ENCODE data around the gene BACH2. TPM values are rescaled to one million over a fixed set of nuclear protein-coding genes. Genes with fewer than 3 reads are reported as not detected.
"Not testable (repeated sequence)": the region's sequence is repeated elsewhere in the genome, so short reads cannot be mapped to it uniquely, and the experiment has no call there.

The BACH2 gene
- total RNA-seq, 2 experiments from 2014 or later, result 75.1 to 77.9 TPM

GRCh38 chr6:89972025-89972381 lies 324.6 kb downstream of the BACH2 start:
- intact Hi-C loops (cut with micrococcal nuclease), result no loop called here
- no peaks in the 10 kb centered on the region for H3K27me3 Mint-ChIP-seq (ENCODE audit: low read depth)
- no peak overlapping the region for H3K4me3 Mint-ChIP-seq
- CTCF ChIA-PET, result interaction anchor here (0.6 kb wide), 2 partner anchors 188 to 492 kb away, joined by 3 to 4 read pairs; no protein-coding TSS in a partner anchor
- H3K36me3 Mint-ChIP-seq (ENCODE audit: low read depth), result peaks cover 38% of the 10 kb centered on the region
- no peaks in the 10 kb centered on the region for H3K9me3 Mint-ChIP-seq
- no peak overlapping the region for H3K27ac Mint-ChIP-seq
- no peak for DNase-seq
- H3K4me1 Mint-ChIP-seq (ENCODE audit: low read depth), result peaks cover 53% of the 10 kb centered on the region

- H3K27me3 Mint-ChIP-seq (ENCODE audit: low read depth); H3K27ac Mint-ChIP-seq; H3K9me3 Mint-ChIP-seq; DNase-seq; H3K4me3 Mint-ChIP-seq: not testable (repeated sequence)
- intact Hi-C loops (cut with micrococcal nuclease), result loop anchor here (2.0 kb wide), 2 partner anchors 31 to 107 kb away; no protein-coding TSS in a partner anchor
- Mint-ChIP-seq H3K4me1 (ENCODE audit: low read depth) (peaks cover 53% of the 10 kb centered on the region), H3K36me3 (ENCODE audit: low read depth) (peaks cover 41% of the 10 kb centered on the region)
- CTCF ChIA-PET, result interaction anchor here (0.6 to 2.0 kb wide), 4 partner anchors 15 to 492 kb away, joined by 3 to 11 read pairs (median 4); no protein-coding TSS in a partner anchor
Observed at GRCh38 chr6:89971338-89972024, 325.2 kb downstream of the BACH2 start.

GRCh38 chr6:89970609-89971337 lies 325.9 kb downstream of the BACH2 start:
- CTCF ChIA-PET, result interaction anchor here (0.6 to 2.0 kb wide), 4 partner anchors 15 to 509 kb away, joined by 3 to 11 read pairs (median 4); no protein-coding TSS in a partner anchor
- H3K36me3 Mint-ChIP-seq (ENCODE audit: low read depth), result peaks cover 39% of the 10 kb centered on the region
- H3K27me3 Mint-ChIP-seq (ENCODE audit: low read depth), result no peaks in the 10 kb centered on the region
- no peak overlapping the region for H3K4me3 Mint-ChIP-seq
- peak; percentile 36 for DNase-seq
- H3K4me1 Mint-ChIP-seq (ENCODE audit: low read depth), result peaks cover 54% of the 10 kb centered on the region
- H3K9me3 Mint-ChIP-seq, result no peaks in the 10 kb centered on the region
- H3K27ac Mint-ChIP-seq, result no peak overlapping the region
- intact Hi-C loops (cut with micrococcal nuclease), result loop anchor here (1.0 to 2.0 kb wide), 5 partner anchors 30 to 509 kb away; no protein-coding TSS in a partner anchor

DNA sequence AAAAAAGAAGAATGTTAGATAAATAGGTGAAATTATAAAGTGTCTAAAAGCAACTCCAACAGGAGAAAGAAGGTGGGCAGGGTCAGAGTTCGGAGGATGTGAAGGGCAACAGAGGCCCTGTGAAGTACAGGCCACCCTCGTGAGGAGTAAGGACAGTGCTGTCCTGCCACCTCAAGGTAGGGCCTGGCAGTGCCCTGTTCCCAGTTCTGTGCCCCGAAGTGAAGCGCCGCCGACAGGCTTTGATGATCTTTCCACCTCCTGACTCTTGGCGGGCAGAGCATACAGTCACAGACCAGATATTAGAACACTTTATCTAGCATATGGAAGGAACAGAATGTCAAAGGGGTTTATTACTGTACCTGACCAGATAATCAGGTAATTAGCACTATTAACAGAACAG lies 326.6 kb downstream of the BACH2 start:
- CTCF ChIA-PET, result interaction anchor here (0.6 to 2.0 kb wide), 3 partner anchors 29 to 509 kb away, joined by 3 to 11 read pairs (median 4); no protein-coding TSS in a partner anchor
- no peaks in the 10 kb centered on the region for H3K9me3 Mint-ChIP-seq
- no peak overlapping the region for H3K27ac Mint-ChIP-seq
- DNase-seq, result no peak
- intact Hi-C loops (cut with micrococcal nuclease), result loop anchor here (1.0 to 2.0 kb wide), 5 partner anchors 29 to 509 kb away; no protein-coding TSS in a partner anchor
- H3K27me3 Mint-ChIP-seq (ENCODE audit: low read depth), result no peaks in the 10 kb centered on the region
- H3K36me3 Mint-ChIP-seq (ENCODE audit: low read depth), result peaks cover 41% of the 10 kb centered on the region
- peaks cover 55% of the 10 kb centered on the region for H3K4me1 Mint-ChIP-seq (ENCODE audit: low read depth)
- H3K4me3 Mint-ChIP-seq, result no peak overlapping the region

GRCh38 chr6:89966913-89967312 lies 329.7 kb downstream of the BACH2 start:
- Mint-ChIP-seq H3K4me3 (no peak overlapping the region), H3K36me3 (ENCODE audit: low read depth) (peaks cover 39% of the 10 kb centered on the region), H3K27ac (peak overlapping the region; percentile 82), H3K27me3 (ENCODE audit: low read depth) (no peaks in the 10 kb centered on the region), H3K4me1 (ENCODE audit: low read depth) (peaks cover 65% of the 10 kb centered on the region), H3K9me3 (no peaks in the 10 kb centered on the region)
- DNase-seq, result no peak
- CTCF ChIA-PET, result interaction anchor here (0.7 to 2.1 kb wide), 7 partner anchors 10 to 252 kb away, joined by 3 to 11 read pairs (median 4); no protein-coding TSS in a partner anchor
- intact Hi-C loops (cut with micrococcal nuclease), result loop anchor here (1.0 kb wide), 1 partner anchor 41 kb away; no protein-coding TSS in a partner anchor

DNA sequence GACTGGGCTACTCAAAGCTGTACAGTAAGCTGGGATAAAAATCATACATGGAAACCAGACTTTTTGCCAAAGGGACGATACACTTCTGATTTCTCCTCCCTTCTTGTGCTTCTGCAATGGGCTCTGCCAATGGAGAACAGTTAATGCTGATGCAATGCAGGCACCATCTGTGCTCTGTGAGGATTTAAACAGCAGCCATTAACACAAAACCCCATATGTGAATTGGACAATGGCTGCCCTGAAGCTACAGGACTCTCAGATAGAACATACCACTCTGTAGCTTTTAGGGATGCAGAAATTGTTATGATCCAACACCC lies 330.5 kb downstream of the BACH2 start:
- Mint-ChIP-seq H3K36me3 (ENCODE audit: low read depth) (peaks cover 34% of the 10 kb centered on the region), H3K4me1 (ENCODE audit: low read depth) (peaks cover 71% of the 10 kb centered on the region), H3K27ac (peak overlapping the region; percentile 82), H3K27me3 (ENCODE audit: low read depth) (no peaks in the 10 kb centered on the region), H3K9me3 (no peaks in the 10 kb centered on the region), H3K4me3 (no peak overlapping the region)
- intact Hi-C loops (cut with micrococcal nuclease), result no loop called here
- no peak for DNase-seq
- CTCF ChIA-PET, result interaction anchor here (0.9 to 2.1 kb wide), 5 partner anchors 11 to 210 kb away, joined by 3 to 11 read pairs (median 5); no protein-coding TSS in a partner anchor

- H3K27me3 Mint-ChIP-seq (ENCODE audit: low read depth), result no peaks in the 10 kb centered on the region
- CTCF ChIA-PET, result interaction anchor here (0.8 to 2.1 kb wide), 6 partner anchors 11 to 322 kb away, joined by 3 to 11 read pairs (median 4); no protein-coding TSS in a partner anchor
- no peak for DNase-seq
- peaks cover 34% of the 10 kb centered on the region for H3K36me3 Mint-ChIP-seq (ENCODE audit: low read depth)
- H3K9me3 Mint-ChIP-seq, result no peaks in the 10 kb centered on the region
- peak overlapping the region; percentile 82 for H3K27ac Mint-ChIP-seq
- peaks cover 76% of the 10 kb centered on the region for H3K4me1 Mint-ChIP-seq (ENCODE audit: low read depth)
- intact Hi-C loops (cut with micrococcal nuclease), result loop anchor here (1.0 kb wide), 1 partner anchor 11 kb away; no protein-coding TSS in a partner anchor
- no peak overlapping the region for H3K4me3 Mint-ChIP-seq
Observed at GRCh38 chr6:89965441-89966227, 331.0 kb downstream of the BACH2 start.

DNA sequence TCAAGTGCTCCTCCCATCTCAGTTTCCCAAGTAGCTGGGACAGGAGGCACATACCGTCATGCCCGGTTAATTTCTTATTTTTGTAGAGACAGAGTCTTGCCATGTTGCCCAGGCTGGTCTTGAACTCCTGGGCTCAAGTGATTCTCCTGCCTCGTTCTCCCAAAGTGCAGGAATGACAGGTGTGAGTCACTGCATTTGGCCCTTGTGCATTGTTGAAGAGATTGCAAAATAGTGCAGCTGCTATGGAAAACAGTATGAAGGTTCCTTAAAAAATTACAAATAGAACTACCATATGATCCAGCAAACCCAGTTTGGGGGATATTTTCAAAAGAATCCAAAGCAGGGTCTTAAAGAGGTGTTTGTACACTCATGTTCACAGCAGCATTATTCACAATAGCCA lies 333.3 kb downstream of the BACH2 start:
- intact Hi-C loops (cut with micrococcal nuclease), result no loop called here
- H3K36me3 Mint-ChIP-seq (ENCODE audit: low read depth), result peaks cover 43% of the 10 kb centered on the region
- no peaks in the 10 kb centered on the region for H3K9me3 Mint-ChIP-seq
- peaks cover 96% of the 10 kb centered on the region for H3K4me1 Mint-ChIP-seq (ENCODE audit: low read depth)
- no peak for DNase-seq
- no peak overlapping the region for H3K27ac Mint-ChIP-seq
- H3K27me3 Mint-ChIP-seq (ENCODE audit: low read depth), result no peaks in the 10 kb centered on the region
- H3K4me3 Mint-ChIP-seq, result no peak overlapping the region
- CTCF ChIA-PET, result no interaction called here

DNA sequence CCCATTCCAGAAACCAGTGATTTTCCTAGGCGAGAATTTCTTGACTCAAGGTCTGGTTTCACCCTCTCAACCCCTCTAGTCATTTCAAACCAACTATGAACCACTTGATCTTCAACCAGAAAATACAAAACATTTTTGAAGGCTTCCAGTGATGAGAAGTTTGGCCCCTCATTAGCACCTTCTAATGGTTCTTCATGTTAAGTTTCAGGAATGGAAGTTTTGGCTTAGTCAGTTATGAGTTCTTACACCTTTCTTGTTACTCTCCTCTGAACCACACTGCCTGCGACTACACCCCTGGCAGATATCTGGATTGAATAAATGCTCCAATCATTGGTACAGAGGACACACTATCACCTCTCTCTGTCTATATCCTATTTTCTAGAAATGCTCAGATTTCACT lies 335.2 kb downstream of the BACH2 start:
- Mint-ChIP-seq H3K4me3 (no peak overlapping the region), H3K9me3 (no peaks in the 10 kb centered on the region), H3K36me3 (ENCODE audit: low read depth) (peaks cover 37% of the 10 kb centered on the region), H3K27me3 (ENCODE audit: low read depth) (no peaks in the 10 kb centered on the region), H3K27ac (peak overlapping the region; percentile 68), H3K4me1 (ENCODE audit: low read depth) (peaks cover 87% of the 10 kb centered on the region)
- CTCF ChIA-PET, result no interaction called here
- peak; percentile 33 for DNase-seq
- intact Hi-C loops (cut with micrococcal nuclease), result loop anchor here (1.0 kb wide), 1 partner anchor 9 kb away; no protein-coding TSS in a partner anchor

DNA sequence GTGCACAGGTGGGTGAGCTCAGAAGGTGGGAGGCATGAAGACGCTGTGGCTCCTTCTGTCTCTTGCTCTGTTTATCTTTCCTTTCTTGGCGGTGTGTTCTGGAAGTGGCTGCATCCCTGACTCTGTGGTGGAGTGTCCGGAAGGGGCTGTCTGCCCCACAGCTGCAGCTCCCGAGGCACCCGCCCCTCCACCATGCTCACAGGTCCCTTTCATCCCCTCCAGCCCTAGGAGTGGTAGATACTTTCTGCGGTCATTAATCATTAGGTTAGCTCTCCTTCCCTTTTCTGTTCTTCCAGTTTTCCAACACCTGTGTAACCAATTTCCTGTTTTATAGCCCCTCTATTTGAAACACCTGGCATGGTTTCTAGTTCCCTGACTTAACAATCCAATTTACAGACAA lies 336.8 kb downstream of the BACH2 start:
- CTCF ChIA-PET, result no interaction called here
- Mint-ChIP-seq H3K36me3 (ENCODE audit: low read depth) (peaks cover 34% of the 10 kb centered on the region), H3K4me1 (ENCODE audit: low read depth) (peaks cover 87% of the 10 kb centered on the region), H3K4me3 (no peak overlapping the region), H3K27ac (peak overlapping the region; percentile 50), H3K9me3 (no peaks in the 10 kb centered on the region), H3K27me3 (ENCODE audit: low read depth) (no peaks in the 10 kb centered on the region)
- no peak for DNase-seq
- intact Hi-C loops (cut with micrococcal nuclease), result no loop called here

DNA sequence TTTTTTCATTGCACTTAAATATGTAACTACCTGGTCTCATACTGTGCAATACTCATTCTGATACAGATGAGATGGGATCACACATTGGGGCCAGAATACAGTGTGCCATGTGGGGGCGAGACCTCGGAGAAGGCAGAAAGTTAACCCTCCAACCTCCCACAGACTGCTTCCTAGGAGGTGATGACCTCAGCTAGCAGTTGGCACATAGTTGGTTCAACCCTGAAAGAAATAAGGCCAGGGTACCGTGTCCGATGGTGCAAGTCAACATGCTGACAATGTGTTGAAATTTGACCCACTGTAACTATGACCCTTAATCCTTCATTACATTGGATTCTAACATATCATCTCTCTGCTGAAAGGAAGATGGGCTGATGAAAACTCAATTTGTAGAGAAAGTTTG lies 340.5 kb downstream of the BACH2 start:
- no peak for DNase-seq
- Mint-ChIP-seq H3K36me3 (ENCODE audit: low read depth) (peaks cover 34% of the 10 kb centered on the region), H3K4me1 (ENCODE audit: low read depth) (peaks cover 89% of the 10 kb centered on the region), H3K4me3 (no peak overlapping the region), H3K27ac (no peak overlapping the region), H3K9me3 (no peaks in the 10 kb centered on the region), H3K27me3 (ENCODE audit: low read depth) (no peaks in the 10 kb centered on the region)
- intact Hi-C loops (cut with micrococcal nuclease), result no loop called here
- CTCF ChIA-PET, result interaction anchor here (1.0 to 2.5 kb wide), 2 partner anchors 11 to 16 kb away, joined by 3 to 11 read pairs; no protein-coding TSS in a partner anchor

Data from activated naive CD4-positive, alpha-beta T cell treated with anti-CD3 and anti-CD28 coated beads for 36 hours (primary cell).